DOHH2 (cell line): Measurements from ENCODE around the gene MDH1.
"Not testable (repeated sequence)": the region's sequence is repeated elsewhere in the genome, so short reads cannot be mapped to it uniquely, and the experiment has no call there.

Experiments used
- H3F3A ChIP-seq: fragments of 200-600 bp; sonication (generic), shearing (Covaris generic); 2 replicates; pipeline ENCODE4 v1.6.0; 2016; ENCODE audit warnings: antibody characterized with exemption, mild to moderate bottlenecking; ENCODE audit not compliant: control insufficient read depth, insufficient read depth
- H3K27ac ChIP-seq: fragments of 200-600 bp; sonication (generic); 2 replicates; pipeline ENCODE4 v1.5.1; 2014; ENCODE audit warnings: low read depth, mild to moderate bottlenecking, low read length, moderate library complexity
- H3K27me3 ChIP-seq: fragments of 200-600 bp; sonication (generic); 2 replicates; pipeline ENCODE4 v1.6.1; 2014; ENCODE audit warnings: mild to moderate bottlenecking, low read length, mixed read lengths; ENCODE audit not compliant: control insufficient read depth
- H3K36me3 ChIP-seq: fragments of 200-600 bp; sonication (generic); 2 replicates; pipeline ENCODE4 v1.6.1; 2014; ENCODE audit warnings: mild to moderate bottlenecking, low read length, moderate library complexity, mixed read lengths; ENCODE audit not compliant: control insufficient read depth
- H3K4me1 ChIP-seq: fragments of 200-600 bp; sonication (generic); 2 replicates; pipeline ENCODE4 v1.6.1; 2014; ENCODE audit warnings: mild to moderate bottlenecking, low read length, mixed read lengths; ENCODE audit not compliant: control insufficient read depth
- H3K4me2 ChIP-seq: fragments of 200-600 bp; sonication (generic); 2 replicates; pipeline ENCODE4 v1.6.0; 2014; ENCODE audit warnings: mild to moderate bottlenecking, low read length, moderate library complexity
- H3K4me3 ChIP-seq: fragments of 200-600 bp; sonication (generic); 2 replicates; pipeline ENCODE4 v1.5.1; 2014; ENCODE audit warnings: mild to moderate bottlenecking, low read length, mixed read lengths
- H3K79me2 ChIP-seq: fragments of 200-600 bp; sonication (generic); 2 replicates; pipeline ENCODE4 v1.6.1; 2014; ENCODE audit warnings: mild to moderate bottlenecking, low read length, mixed read lengths; ENCODE audit not compliant: control insufficient read depth
- H3K9me2 ChIP-seq: fragments of 200-600 bp; sonication (generic); replicated peaks from 2 replicates; pipeline ENCODE4 v1.6.1; 2014; ENCODE audit warnings: mild to moderate bottlenecking, low read length, mixed read lengths; ENCODE audit not compliant: control insufficient read depth
- H3K9me3 ChIP-seq: fragments of 200-600 bp; sonication (generic); 2 replicates; pipeline ENCODE4 v1.6.1; 2014; ENCODE audit warnings: antibody characterized with exemption, low read length, mixed read lengths; ENCODE audit not compliant: control insufficient read depth, insufficient read depth
- H4K20me1 ChIP-seq: fragments of 200-600 bp; sonication (generic); 2 replicates; pipeline ENCODE4 v1.6.0; 2014; ENCODE audit warnings: low read depth, mild to moderate bottlenecking, antibody characterized with exemption, low read length, moderate library complexity; ENCODE audit not compliant: control insufficient read depth, insufficient read depth
- CTCF ChIP-seq: fragments of 200-600 bp; sonication (generic); IDR thresholded peaks from one replicate; pipeline ENCODE4 v1.5.1; 2014; ENCODE audit warnings: antibody characterized with exemption, mild to moderate bottlenecking, low read depth, low read length; ENCODE audit not compliant: poor library complexity, severe bottlenecking
- EZH2phosphoT487 ChIP-seq: fragments of 200-600 bp; sonication (generic); IDR thresholded peaks from 2 replicates; pipeline ENCODE4 v1.6.1; 2017; ENCODE audit warnings: borderline replicate concordance, mild to moderate bottlenecking, antibody characterized with exemption, low read length, moderate library complexity, mixed read lengths

The MDH1 gene

GRCh38 chr2:63619328-63619727 is 30.6 kb downstream of the MDH1 start:
- Histone ChIP-seq H3K27ac (no peak overlapping the region), H3F3A (no peaks in the 10 kb centered on the region), H3K79me2 (no peaks in the 10 kb centered on the region), H3K4me3 (no peak overlapping the region), H3K4me2 (no peak overlapping the region), H3K27me3 (no peaks in the 10 kb centered on the region), H3K36me3 (no peaks in the 10 kb centered on the region), H3K9me3 (no peaks in the 10 kb centered on the region), H4K20me1 (no peaks in the 10 kb centered on the region), H3K9me2 (no peaks in the 10 kb centered on the region), H3K4me1 (peaks cover 10% of the 10 kb centered on the region)
- TF ChIP-seq EZH2phosphoT487 (no peak), CTCF (no peak)

- TF ChIP-seq EZH2phosphoT487 (no peak), CTCF (no peak)
- Histone ChIP-seq H3F3A (no peaks in the 10 kb centered on the region), H3K4me3 (no peak overlapping the region), H3K4me2 (no peak overlapping the region), H3K4me1 (peaks cover 10% of the 10 kb centered on the region), H4K20me1 (no peaks in the 10 kb centered on the region), H3K79me2 (no peaks in the 10 kb centered on the region), H3K27ac (no peak overlapping the region), H3K9me3 (no peaks in the 10 kb centered on the region), H3K36me3 (no peaks in the 10 kb centered on the region), H3K27me3 (no peaks in the 10 kb centered on the region), H3K9me2 (no peaks in the 10 kb centered on the region)
Measured at GRCh38 chr2:63622751-63623150, 34.0 kb downstream of the MDH1 start.

- H3F3A ChIP-seq, H4K20me1 ChIP-seq, H3K36me3 ChIP-seq, H3K9me3 ChIP-seq, H3K79me2 ChIP-seq, H3K4me2 ChIP-seq, H3K9me2 ChIP-seq, H3K27ac ChIP-seq, H3K27me3 ChIP-seq, H3K4me1 ChIP-seq, H3K4me3 ChIP-seq: not testable (repeated sequence)
Measured at GRCh38 chr2:63623763-63624162, 35.0 kb downstream of the MDH1 start.

GRCh38 chr2:63627866-63628265 is 39.1 kb downstream of the MDH1 start:
- Histone ChIP-seq H3K36me3 (no peaks in the 10 kb centered on the region), H3K4me3 (no peak overlapping the region), H3K9me3 (no peaks in the 10 kb centered on the region), H4K20me1 (no peaks in the 10 kb centered on the region), H3K79me2 (no peaks in the 10 kb centered on the region), H3K27me3 (no peaks in the 10 kb centered on the region), H3K27ac (no peak overlapping the region), H3K4me2 (no peak overlapping the region), H3K9me2 (no peaks in the 10 kb centered on the region), H3F3A (no peaks in the 10 kb centered on the region), H3K4me1 (peaks cover 10% of the 10 kb centered on the region)
- no peak for TF ChIP-seq EZH2phosphoT487
- no peak for TF ChIP-seq CTCF
